Measurements from ENCODE around the gene TMED10.

The TMED10 gene

DNA sequence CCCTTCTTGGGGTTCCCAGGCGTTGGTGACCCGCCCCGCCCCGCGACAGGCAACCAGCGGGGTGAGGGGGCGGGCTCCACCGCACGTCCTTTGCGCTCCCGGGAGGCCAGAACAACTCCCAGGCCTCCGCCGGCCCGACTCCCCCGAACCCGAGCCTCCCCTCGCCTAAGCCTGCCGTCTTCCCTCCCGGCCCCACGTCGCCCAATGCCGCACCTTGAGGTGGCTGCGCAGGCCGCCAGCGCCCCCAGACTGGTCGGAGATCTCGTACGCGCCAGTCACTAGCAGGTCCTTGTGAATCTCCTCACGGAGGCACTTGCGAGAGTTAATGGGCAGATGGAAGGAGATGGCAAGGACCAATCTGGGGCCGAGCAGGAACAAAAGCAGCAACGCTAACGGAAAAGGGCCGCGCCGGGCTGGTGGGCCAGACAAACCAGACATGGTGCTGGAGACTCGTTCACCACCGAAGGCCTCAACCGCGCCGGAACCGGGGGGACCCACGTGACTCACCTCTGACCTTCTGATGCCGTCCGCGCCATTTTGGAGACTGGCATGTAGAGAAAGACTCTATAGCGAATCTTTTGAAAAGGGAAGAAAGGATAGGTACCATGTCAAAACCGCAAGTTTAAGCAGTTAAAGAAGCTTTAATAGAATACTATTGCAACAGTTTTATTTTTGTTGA, at the start of gene TMED10:
TMED10 (minus strand) TSS at position 471 of the 679 bp plus-strand sequence; CDS start at position 438, 33 bp downstream.
- DNase-seq, result peak; percentile 95

DNA sequence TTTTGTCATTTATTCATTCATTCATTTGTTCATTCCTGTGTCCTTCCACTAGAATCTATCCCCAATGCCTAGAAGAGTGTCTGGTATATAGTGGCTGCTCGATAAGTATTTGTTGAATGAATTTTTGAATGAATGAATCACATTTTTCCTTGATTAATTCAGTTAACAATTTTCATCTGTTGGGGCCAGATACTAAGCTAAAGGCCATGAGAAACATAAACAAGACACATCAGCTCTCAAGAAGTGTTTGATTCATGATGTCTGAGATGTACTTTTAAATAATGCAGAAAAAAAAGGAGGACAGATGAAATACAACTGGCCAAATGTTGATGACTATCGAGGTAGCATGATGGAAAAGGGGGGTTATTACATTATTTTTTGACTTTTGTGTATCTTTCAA, 48.1 kb upstream of the TMED10 start:
- no peak for DNase-seq

DNA sequence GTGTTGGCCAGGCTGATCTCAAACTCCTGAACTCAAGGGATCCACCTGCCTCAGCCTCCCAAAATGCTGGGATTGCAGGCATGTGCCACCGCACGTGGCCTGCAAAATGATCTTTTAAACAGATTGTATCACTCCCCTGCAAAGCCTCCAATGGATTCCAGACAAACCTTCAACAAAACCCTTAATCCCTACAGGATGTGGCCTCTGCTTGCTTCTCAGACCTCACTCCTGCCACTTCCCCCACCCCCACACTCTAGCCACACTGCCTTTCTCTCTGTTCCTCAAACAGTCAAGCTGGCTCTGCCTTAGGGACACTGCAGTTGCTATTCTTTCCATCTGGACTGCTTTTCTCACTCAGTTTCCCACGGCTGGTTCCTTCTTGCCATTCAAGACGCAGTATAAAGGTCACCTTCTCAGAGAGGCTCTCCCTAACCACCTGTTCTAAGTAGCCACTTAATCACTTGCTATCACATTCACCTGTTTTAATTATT, 47.3 kb upstream of the TMED10 start:
- DNase-seq, result peak; percentile 31

DNA sequence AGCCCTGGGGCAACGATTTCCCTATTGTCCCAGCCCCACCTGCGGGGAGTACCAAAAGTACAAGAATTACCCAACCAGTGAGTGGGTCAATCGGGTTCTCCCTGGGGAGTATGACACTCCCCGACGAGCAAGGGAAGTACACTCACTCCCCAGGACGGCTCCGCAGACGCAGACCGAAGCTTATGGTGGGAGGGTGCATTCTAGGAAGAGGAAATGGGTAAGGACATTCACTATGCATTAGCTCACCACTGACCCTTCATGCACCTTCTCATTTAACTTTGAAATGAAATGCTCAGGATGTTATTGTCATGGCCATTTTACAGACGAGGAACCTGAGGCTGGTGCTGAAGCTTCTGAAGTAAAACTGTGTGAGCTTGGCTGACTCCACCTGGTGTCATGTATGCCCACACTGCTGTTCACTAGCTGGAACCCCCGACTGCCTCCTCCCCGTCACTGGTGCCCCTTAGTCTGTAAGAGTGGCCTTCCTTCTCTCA, 45.8 kb upstream of the TMED10 start:
- no peak for DNase-seq

DNA sequence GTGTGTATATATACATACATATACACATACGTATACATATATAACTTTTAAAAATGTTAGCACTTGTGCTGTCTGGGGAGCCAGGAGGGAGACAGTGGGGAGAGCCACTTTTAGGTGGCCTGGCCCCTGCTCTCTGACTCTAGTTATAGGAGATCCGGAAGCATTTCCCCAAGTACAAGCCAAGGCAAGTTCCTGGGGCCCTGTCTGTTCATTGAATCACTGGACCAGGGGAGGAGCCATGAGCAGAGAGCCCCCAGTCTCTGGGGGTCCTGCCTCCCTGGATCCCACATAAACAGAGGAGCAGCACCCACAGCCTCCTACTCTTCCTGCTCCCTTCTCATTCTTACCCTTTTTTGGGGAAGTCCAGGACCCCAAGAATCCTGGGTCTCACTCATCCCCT, 45.4 kb upstream of the TMED10 start:
- DNase-seq, result no peak

DNA sequence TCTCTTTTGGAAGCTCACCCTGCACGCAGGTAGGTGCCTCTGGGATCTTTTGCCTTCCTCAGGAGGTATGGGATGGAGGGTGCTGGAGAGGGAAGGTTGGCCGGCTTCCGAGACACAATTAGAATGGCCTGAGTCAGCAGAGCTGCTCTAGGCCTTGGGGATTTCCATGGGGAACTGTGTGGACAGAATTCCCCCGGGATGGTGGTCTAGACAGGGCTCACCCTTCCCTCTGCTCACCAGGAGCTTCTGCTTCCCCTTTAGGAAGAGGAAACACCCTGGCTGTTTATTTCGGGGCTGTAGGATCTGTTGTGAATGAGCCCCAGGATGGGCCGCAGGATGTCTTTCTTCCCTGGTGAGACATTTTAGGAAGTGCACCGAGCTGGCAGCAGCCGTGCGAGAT, 43.7 kb upstream of the TMED10 start:
- DNase-seq, result no peak

DNA sequence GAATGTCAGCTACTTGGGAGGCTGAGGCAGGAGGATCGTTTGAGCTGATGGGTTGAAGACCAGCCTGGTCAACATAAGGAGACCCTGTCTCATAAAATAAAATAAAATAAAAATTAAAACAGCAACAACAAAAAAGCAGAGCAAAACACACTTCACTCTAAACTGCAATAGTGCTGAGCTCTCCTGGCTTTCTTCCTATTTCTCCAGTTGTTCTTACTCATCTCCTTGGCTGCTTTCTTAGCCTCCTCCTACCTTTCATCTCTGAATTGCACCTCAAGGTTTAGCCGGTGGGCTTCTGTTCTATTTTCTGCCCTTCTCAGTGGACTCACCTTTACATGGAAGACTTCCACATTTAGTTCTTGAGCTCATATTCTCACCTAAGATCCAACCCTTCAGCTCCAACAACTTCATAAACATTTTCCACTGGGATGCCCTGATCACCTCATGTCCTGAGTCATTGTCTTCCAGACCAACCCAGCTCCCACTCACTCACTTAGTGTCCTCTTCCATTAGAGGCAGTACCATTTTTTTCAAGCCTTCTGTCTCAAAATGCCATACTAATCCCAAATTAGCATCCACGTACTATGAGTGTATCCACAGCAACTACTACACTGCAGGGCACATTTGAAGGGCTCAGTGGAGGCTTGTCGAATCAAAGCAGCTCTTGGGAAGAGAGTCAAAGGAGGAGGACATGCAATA, 41.2 kb upstream of the TMED10 start:
- no peak for DNase-seq

DNA sequence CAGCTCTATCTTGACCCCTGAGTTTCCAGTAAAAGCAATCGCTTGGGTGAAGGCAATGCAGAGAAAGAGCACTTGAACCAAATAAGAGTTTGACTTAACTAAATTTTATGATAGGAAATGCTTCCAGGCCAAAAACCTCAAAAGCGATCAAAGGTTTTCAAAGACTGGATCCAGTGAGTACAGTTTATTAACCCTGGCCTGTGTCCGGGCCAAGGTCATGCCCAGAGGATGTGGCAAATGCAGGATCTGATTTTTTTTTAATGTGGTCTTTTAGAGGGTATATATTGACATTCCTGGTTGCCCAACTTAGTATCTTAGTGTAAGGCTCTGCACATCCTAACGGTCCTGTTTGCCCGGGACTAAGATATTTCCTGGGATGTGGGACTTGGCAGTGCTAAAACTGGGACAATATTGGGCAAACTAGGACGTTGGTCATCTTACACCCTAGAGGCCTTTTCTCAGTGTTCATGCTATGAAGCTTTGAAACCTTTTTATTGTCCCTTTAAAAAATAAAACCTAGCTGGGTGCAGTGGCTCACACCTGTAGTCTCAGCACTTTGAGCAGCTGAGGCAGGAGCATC, 40.1 kb upstream of the TMED10 start:
- DNase-seq, result no peak

DNA sequence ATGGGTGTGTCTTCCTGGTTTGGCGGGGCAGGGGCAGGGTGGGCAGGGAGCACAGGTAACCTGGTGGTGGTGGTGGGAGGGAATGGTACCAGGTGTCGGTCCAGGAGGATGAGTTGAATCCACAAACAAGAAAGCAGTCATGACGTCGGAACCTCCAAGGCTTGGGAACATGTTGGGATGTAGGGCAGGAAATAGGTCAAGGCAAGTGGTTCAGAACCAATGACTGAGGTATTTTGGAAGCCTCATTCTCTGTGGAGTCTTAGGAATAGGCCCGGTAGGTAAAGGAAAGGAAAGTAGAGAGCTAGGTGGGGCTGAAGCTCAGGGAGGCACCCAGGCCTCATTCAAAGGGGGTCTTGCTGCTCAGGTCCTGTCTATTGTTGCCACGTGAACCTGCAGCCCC, 39.1 kb upstream of the TMED10 start:
- DNase-seq, result no peak

DNA sequence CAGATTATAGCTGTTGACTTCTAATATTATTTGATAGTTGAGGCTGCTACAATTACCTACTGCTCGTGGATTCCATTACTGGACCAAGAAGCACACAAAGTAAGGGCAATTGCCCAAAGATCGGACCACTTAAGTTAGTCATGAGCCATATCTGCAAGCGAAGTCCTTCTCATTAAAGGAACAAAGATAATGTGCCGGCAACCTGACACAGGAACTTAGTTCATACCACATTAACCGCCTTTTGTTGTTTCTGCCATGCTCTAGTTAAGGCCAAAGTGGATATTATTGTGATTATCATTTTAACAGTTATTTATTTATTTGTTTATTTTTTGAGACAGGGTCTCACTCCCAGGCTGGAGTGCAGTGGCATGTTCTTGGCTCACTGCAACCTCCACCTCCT, 38.1 kb upstream of the TMED10 start:
- DNase-seq, result no peak

DNA sequence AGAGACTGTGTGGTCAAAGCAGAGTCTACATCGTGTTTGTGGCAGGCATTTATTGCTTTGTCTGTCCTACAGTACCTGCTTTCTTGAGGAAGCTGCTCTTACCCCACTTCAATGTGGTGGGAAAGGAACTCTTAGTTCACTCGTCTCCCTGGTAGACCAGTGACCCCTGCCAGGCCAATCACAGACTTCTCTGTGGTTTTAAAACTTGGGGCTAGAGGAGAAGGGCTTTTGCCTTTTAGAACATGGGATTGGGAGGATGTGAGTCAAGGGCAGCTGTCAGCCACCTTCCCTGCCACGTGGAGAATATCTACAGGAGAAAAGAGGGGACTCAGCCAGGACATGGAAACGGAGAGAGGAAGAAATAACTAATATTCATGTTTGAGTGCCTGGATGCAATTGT, 36.8 kb upstream of the TMED10 start:
- no peak for DNase-seq

DNA sequence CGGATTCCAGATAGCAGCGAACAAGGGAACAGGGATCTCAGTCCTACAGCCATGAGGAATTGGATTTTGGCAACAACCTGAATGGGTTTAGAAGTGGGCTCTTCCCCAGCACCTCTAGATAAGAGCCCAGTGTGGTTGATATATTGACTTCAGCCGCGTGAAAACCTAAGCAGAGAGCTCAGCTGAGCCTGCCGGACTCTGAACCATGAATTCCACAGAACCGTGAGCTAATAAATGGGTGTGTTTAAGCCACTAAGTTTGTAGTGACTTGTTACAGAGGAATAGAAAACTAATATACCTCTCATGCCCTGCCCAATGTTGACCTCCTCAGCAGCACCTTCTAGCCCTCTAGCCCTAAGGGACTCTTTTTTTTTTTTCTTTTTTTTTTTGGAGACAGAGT, 32.4 kb upstream of the TMED10 start:
- DNase-seq, result no peak

DNA sequence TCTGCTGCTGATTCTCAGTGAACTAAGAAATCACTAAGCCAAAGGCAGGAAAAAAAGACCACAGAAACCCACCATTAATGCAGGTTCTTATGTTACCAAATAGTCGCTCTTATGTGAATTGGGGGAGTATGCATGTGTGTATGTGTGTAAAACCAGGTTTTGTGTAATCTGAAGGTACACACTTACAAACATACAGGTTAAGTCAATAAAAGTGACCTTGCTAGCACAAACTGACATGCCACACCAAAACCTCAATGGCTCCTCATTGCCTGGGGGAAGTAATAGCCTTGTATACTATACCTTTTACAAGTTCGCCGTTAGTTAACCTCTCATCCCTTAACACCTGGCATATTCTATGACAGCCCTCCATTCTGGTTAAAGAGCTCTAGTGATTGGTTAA, 29.8 kb upstream of the TMED10 start:
- no peak for DNase-seq

DNA sequence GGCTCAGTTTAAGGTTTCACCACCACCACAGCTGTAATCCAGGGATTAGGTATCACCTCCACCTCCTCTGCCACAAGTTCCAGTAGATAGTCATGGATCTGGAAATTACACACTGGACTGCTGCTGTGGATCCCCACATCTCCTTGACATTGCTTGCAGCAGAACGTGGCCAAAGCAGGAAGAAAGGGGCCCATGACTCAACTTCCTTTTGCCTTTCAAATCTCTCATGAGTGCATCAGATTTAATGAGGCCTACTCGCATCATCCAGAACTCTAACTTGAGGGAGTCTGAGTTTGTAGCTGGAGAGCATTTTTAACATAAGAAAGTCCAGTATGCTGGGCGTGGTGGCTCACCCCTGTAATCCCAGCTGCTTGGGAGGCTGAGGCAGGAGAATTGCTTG, 29.2 kb upstream of the TMED10 start:
- no peak for DNase-seq

DNA sequence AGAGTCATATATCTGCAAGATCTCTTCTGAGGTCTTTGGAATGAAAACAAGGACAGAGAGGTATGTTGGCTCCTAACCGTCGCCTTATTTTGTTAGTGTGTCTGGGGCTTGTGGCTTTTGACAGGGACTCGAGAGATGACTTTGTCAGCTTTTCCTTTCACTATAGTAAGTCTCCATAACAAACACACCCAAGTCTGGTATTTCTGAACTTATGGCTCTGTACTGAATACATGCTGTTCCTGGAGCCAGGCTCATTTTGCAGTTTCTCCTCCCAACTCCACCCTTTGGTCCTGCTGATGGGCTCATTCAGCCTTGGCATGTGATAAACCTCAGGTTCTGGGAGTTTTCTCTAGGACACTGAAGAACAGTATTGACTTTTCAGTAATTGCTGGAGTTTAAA, 27.7 kb upstream of the TMED10 start:
- DNase-seq, result no peak

DNA sequence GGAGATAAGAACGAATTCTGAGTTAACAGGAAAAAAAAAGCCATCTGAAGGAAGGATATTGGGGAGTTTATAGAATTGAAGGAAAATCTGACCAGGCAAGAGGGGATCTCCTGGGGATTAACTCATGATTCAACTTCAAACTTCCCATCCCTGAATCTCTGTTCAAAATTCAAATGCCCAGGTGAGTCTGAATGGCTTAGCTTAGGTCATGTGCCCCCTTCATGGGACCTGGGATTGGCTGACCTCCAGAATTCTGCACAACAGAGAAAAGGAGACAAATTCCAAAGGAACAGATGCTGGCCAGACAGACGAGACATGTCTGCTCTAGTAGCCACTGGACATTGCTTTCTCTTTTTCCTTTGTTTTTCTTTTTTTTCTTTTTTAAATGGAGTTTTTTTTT, 26.2 kb upstream of the TMED10 start:
- DNase-seq, result no peak

DNA sequence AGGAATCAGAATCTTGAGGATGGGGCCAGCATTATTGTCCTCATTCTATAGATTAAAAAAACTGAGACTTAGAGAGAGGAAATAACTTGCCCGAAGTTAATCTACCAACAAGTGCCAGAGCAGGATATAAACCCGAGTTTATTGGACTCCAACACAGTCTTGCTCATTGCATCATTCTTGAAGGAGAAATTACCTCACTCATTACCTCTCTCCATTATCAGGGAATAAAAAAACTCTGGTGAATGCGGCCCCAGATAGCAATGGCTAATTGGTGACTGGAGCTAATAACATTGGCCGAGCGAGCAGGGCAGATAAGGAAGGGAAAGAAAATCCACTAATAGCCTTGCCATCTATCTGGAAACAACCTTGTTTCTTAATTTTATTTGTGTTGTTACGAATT, 24.7 kb upstream of the TMED10 start:
- no peak for DNase-seq

DNA sequence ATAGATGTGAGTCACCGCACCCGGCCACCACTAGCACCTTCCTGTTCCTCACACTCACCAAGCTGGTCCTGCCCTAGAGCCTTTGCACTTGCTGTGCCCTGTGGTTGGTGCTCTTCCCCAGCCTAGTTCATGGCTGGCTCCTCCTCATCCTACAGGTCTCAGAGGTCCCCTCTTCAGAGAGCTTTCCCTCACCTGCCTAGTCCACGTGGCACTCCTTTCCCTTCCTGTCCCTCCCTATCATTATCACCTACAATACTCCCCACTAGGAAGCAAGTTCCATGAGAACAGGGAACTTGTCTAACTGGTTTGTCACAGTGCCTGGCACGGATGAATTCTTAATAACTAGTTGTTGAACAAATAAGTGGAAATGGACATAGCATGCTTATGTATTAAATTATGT, 24.0 kb upstream of the TMED10 start:
- DNase-seq, result no peak

DNA sequence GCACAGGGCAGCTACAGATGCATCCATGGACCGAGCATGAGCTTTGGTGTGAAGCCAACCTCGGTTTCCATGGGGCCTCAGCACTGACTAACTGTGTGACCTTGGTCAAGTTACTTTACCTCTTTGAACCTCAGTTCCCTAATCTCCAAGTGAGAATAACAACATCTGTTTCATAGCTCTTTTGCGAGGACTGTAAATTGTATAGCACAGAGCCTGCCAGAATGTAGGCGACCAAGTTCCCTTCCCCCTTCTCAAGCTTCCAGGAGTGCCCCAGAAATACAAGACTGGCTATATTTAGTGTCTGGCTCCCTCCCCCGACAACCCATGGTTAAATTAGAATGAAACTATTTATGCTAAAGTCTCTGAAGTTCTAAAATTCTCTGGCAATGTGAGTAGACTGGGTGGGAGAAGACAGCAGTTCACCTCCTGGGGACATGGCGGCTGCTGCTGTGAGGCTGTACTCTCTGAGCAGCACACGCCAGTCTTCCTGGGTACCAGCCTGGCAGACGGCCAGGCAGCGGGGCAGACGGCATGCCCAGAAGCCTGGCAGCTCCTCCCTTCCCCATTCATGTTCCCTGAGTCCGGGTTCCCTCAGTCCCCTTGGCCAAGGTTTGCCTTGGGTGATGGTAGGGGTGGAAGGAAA, 22.0 kb upstream of the TMED10 start:
- DNase-seq, result no peak

DNA sequence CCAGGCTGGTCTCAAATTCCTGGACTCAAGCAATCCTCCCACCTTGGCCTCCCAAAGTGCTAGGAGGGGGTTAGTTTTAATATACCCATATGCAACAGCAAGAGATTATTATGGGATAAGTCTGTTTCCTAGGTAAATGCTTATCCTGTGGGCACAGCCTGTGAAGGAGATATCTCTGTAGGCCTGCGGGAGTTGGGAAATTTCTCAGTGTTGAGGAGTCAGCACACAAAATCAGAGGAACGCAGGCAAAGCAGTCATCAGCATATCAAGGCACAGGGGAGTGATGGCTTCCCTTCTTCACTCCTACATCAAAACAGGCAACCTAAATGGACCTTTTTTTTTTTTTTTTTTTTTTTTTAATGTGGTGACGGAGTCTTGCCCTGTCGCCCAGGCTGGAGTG, 20.9 kb upstream of the TMED10 start:
- peak; percentile 27 for DNase-seq

DNA sequence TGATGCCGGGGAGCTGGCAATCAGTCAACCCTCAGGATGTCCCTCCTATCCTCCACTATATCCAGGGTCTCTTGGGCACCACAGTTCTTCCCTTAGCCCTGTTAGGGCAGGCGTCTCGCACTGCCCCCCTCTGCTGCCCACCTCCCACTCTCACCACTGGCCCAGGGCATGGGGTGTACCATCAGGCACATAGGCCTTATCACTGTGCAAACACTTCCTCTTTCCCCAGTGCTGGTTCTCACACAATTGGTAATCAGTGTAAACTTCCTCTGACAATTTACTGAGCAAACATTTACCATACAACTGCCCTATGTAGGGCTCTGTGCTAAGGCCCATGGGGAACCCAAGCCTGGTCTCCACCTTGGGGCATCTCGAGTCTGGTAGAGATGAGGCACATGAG, 20.1 kb upstream of the TMED10 start:
- peak; percentile 81 for DNase-seq

DNA sequence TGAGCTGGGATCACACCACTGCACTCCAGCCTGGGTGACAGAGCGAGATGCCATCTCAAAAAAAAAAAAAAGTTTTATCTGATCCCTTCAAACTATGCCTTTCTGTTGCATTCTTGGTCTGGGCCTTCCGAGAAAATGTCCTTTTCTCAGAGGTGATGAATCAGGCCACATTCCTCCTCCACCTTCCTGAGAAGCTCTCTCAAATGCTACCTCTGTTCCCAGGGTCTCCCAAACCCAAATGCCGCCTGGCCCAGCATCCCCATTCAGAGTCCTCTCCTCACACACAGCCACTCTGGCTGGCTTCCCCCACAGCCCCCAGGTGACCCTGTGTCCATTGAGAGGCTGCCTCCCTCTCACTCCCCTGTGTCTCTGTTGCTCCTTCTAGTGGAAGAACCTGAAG, 19.7 kb upstream of the TMED10 start:
- DNase-seq, result no peak

DNA sequence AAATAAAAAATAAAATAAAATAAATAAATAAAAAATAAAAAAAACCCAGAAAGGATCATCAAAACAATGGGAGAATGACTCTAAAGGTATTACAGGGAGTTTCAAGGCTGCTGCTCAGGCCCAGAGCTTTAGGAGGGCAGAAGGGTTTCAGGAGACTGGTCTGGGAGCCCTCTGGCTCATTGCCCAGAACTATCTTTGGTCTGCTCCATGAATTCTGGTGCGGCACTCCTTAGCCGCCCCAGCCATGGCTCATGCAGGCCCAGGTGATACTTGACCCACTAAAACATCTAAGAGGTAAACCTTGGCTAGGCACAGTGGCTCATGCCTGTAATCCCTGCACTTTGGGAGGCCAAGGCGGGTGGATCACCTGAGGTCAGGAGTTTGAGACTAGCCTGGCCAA, 14.7 kb upstream of the TMED10 start:
- DNase-seq, result no peak

DNA sequence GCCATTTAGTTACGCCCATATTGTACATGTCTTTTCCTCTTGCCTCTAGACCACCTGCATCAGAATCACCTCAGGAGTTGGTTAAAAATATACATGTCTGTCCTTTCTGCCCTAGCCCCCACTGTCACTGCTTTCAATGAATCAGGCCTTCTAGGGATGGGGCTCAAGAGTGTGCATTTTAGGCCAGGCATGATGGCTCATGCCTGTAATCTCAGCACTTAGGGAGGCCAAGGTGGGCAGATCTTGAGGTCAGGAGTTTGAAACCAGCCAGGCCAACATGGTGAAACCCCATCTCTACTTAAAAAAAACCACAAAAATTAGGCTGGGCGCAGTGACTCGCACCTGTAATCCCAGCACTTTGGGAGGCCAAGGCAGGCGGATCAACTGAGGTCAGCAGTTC, 13.6 kb upstream of the TMED10 start:
- DNase-seq, result no peak

Measured in hematopoietic multipotent progenitor cell treated with erythropoietin and hydrocortisone succinate and interleukin-3 and kit ligand, for 6 days (in vitro differentiated cells).